HG03039 (cell line): ENCODE results near the gene CITED1.

ENCODE experiments used
- ATAC-seq: cut with Tn5 transposase; IDR thresholded peaks from one replicate; pipeline ENCODE4 v1.9.1; 2021; ENCODE audit warnings: mild to moderate bottlenecking, moderate library complexity; ENCODE audit not compliant: unreplicated experiment

The CITED1 gene

DNA sequence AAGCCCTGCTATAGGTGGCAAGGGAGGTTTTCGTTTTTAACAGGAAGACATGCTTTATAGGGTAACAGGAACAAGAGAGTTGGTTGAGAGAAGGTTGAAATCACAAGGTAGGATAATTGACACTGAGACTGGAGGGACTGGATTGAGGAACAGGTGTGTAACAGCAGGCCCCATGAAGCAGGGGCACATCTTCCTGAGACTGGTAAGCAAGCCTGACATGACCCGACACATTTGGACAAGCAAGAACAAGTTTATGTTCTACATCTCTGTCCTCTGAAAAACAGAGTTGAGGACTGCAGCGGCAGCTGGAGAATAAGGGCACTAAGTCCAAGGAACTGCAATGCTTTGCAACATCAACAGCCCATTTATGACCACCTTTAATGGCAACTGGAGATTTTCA is 33.9 kb downstream of the CITED1 start:
- no peak for ATAC-seq

GRCh38 chrX:72271091-72271788 is 34.5 kb downstream of the CITED1 start:
- no peak for ATAC-seq

DNA sequence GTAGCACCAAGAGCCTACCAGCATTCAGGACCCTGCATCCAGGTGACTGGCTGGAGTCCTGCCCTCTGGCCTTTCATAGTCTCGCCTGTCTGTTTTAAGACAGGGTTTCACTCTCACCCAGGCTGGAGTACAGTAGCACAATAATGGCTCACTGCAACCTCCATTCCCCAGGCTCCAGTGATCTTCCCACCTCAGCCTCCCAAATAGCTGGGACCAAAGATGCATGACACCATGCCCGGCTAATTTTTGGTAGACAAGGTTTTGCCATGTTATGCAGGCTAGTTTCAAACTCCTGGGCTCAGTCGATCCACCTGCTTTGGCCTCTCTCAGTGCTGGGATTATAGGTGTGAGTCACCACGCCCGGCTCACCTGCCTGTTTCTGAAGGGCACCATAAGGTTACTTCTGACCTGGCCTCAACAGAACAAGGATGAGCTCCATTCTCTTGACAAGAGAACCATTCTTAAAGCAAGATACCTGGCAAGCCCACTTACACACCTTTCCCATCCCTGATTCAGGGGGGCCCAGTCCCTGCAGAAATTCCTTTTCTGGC is 35.3 kb downstream of the CITED1 start:
- no peak for ATAC-seq

DNA sequence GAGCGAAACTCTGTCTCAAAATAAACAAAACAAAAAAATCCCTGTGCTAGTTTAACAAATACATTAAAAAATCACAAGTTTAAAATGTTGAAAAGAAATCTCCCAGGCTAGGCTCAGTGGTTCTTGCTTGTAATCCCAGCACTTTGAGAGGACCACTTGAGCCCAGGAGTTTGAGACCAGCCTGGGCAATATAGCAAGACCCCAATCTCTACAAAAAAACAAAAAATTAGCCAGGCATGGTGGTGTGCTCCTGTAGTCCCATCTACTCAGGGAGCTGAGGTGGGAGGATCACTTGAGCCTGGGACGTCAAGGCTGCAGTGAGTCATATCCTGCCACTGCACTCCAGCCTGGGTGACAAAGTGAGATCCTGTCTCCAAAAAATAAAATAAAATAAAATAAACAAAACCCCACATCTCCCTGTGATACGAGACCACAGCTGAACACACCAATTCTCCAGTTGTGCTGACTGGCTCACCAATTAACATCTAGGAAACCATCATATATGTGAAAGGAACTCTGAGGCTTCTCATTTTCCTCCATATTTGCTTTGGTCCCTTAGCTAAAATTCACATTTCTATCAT is 36.0 kb downstream of the CITED1 start:
- ATAC-seq, result no peak

GRCh38 chrX:72268597-72269365 is 36.9 kb downstream of the CITED1 start:
- no peak for ATAC-seq

- no peak for ATAC-seq
These were observed 40.5 kb downstream of the CITED1 start for GRCh38 chrX:72265263-72265662.

GRCh38 chrX:72262077-72262476 is 43.6 kb downstream of the CITED1 start:
- ATAC-seq, result no peak

DNA sequence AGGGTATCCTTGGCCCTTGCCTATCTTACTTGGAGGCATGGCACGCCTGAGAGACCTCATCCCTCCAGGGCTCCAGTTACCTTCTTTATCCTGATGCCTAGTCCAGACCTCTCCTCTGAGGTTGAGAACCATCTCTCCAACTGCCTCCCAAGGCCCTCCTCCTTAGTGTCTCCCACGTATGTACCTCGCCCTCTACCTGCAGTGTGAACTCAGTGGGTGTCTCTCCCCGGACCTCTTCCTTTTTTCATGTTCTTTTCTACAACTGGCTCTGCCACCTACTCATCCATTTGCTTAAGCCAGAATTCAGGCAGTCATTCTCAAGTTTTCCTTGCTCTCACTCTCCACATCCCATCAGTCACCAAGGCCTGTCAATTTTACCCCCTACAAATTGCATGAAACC is 45.3 kb downstream of the CITED1 start:
- ATAC-seq, result no peak

DNA sequence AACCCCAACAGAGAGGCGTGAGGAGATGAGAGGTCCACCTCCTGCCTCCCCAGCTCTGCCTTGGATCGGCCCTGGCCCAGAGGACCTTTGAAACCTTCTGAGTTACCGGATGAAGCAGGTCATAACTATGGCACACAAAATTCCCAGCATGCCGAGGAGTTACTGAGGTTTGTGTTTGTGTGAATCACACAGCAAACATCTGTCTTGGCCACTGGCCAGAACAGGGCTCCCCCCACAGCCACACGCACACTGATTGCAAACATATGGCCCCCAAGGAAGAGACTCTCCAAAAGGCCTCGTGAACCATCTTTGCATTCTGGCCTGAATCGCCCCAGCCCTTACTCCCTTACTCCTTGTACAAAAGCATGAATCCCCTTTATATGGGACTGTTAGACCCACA is 47.5 kb downstream of the CITED1 start:
- ATAC-seq, result no peak

DNA sequence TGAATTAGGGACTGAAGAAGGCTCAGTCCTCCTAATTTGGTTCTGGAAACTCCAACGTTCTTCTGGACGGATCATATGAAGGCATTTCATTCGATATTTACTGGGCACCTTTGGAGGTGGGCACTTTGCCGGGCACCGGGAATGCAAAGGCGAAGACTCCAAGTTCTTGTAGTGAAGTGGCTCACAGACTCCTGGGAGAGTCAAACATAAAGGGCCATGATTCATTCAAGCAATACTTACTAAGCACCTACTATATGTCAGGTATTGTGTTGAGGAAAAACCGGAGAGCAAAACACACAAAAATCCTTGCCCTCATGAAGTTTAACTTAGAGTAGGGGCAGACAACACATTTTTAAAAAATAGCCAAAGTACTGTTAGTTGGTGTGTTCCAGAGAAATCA is 49.9 kb downstream of the CITED1 start:
- ATAC-seq, result no peak

- ATAC-seq, result no peak
These were observed 50.3 kb downstream of the CITED1 start for GRCh38 chrX:72255445-72255844.

DNA sequence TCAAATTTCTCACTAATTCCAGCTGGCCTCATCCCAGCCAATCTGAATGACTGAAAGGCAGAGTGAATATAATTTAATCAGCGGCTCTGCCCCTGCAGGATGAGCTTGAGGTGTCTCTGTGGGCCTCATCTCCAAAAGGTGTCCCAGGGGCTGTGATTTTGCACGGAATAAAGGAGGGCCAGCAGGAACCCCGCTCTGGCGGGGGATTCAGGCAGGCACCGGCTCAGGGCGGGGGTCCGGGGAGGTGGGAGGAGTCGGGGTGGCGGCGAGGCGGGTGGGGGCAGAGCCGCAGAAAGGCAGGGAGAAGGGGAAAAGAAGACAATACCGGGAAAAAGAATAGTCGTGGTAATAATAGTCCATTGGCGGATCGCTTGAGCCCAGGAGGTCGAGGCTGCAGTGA is 50.9 kb downstream of the CITED1 start:
- no peak for ATAC-seq

GRCh38 chrX:72253686-72254085 is 52.0 kb downstream of the CITED1 start:
- ATAC-seq, result no peak
